Lower lobe of right lung (tissue), 2 donors: ENCODE data around the gene DPP10. TPM values are rescaled to one million over a fixed set of nuclear protein-coding genes. Genes with fewer than 3 reads are reported as not detected.

Experiments used
- ATAC-seq, 2 donors: fragments of 200-7000 bp; cut with Tn5 transposase; one replicate each; pipeline ENCODE4 v1.9.1; 2020 to 2022; ENCODE audit warnings: mild to moderate bottlenecking in 2 of 2, moderate library complexity in 2 of 2
- DNase-seq: peaks from one replicate; pipeline ENCODE4 v3.0.0-alpha.2; 2020
- H3K27ac ChIP-seq: fragments of 200-600 bp; one replicate; pipeline ENCODE4 v1.8.0; 2022
- H3K27me3 ChIP-seq: fragments of 200-600 bp; one replicate; pipeline ENCODE4 v1.8.0; 2022; ENCODE audit warnings: low read depth
- H3K36me3 ChIP-seq: fragments of 200-600 bp; one replicate; pipeline ENCODE4 v1.8.0; 2022; ENCODE audit warnings: mild to moderate bottlenecking
- H3K4me1 ChIP-seq: fragments of 200-600 bp; one replicate; pipeline ENCODE4 v1.8.0; 2022
- H3K4me3 ChIP-seq: fragments of 200-600 bp; one replicate; pipeline ENCODE4 v1.8.0; 2022; ENCODE audit warnings: mild to moderate bottlenecking
- H3K9me3 ChIP-seq: fragments of 200-600 bp; one replicate; pipeline ENCODE4 v1.8.0; 2022
- intact Hi-C: fragments of 100-400 bp; cut with DNase I; formaldehyde crosslinking; loops from one replicate; pipeline ENCODE4 v1.11.0; 2022
- total RNA-seq: library from RNA; stranded (reverse); fragmentation: NEBNext Ultra II Directional; extraction: Animal tissue kit (Norgen Biotek cat#: 25700); gene quantifications from one replicate; pipeline ENCODE4 v1.2.1, GENCODE V29; 2021
- TF ChIP-seq, protein P1 (sequence below): fragments of 200-600 bp; IDR thresholded peaks from one replicate; pipeline ENCODE4 v1.8.0; 2022; ENCODE audit warnings: antibody characterized with exemption, mild to moderate bottlenecking
- donor health status: DM: no; HTN: yes; CAD: no; lungs with severe emphysema.

The DPP10 gene
- total RNA-seq, 1 donor from 2014 or later = 0.80 TPM

DNA sequence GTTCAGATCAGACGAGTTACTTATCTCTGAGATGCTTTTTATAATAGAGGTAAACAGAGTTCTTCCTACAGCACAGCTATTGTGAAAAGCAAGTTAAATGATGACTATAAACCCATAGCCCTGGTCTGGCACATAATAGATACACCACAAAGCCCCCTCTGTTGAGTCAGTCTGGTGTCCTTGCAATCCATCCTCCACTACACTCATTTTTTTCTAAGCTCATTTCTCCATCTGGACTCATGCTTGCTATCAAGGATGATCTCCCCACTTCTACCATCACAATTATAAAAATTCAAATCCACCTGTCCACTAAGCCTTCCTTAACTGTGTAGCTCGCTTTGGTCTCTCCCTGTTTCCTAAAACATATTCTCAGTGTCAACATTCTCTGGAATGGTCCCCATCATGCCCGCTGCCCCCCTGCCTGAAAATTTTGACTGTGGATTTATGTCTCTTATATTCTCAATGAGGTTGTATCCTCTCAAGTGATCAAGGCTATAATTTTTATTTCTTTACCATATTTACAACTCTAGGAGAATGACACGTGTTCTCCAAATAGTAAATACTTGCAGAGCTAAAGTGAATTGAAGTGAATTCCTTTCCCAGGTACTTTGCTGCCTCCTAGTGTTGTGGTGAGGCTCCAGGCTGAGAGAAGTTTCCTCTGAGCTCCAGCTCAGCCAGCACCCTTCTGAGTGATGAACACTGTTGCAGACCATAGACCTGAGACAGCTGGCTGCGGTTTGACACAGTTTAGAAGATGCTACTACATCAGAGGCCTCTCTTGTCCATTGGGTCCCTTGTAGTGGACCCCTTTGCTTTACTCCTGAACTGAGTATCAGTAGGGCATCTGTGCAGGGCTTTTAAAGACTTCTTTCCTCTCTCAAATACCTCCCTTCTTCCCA lies 108.7 kb downstream of the DPP10 start:
- DNase-seq = no peak
- TF ChIP-seq, protein P1, sequence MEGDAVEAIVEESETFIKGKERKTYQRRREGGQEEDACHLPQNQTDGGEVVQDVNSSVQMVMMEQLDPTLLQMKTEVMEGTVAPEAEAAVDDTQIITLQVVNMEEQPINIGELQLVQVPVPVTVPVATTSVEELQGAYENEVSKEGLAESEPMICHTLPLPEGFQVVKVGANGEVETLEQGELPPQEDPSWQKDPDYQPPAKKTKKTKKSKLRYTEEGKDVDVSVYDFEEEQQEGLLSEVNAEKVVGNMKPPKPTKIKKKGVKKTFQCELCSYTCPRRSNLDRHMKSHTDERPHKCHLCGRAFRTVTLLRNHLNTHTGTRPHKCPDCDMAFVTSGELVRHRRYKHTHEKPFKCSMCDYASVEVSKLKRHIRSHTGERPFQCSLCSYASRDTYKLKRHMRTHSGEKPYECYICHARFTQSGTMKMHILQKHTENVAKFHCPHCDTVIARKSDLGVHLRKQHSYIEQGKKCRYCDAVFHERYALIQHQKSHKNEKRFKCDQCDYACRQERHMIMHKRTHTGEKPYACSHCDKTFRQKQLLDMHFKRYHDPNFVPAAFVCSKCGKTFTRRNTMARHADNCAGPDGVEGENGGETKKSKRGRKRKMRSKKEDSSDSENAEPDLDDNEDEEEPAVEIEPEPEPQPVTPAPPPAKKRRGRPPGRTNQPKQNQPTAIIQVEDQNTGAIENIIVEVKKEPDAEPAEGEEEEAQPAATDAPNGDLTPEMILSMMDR = peak; percentile 67
- H3K27me3 ChIP-seq = no peaks in the 10 kb centered on the region
- intact Hi-C loops = no loop called here
- H3K9me3 ChIP-seq = no peaks in the 10 kb centered on the region
- no peak overlapping the region for H3K4me3 ChIP-seq
- H3K4me1 ChIP-seq = no peaks in the 10 kb centered on the region
- no peaks in the 10 kb centered on the region for H3K36me3 ChIP-seq
- H3K27ac ChIP-seq = no peak overlapping the region
- peak; percentile 75 to 78 for ATAC-seq

DNA sequence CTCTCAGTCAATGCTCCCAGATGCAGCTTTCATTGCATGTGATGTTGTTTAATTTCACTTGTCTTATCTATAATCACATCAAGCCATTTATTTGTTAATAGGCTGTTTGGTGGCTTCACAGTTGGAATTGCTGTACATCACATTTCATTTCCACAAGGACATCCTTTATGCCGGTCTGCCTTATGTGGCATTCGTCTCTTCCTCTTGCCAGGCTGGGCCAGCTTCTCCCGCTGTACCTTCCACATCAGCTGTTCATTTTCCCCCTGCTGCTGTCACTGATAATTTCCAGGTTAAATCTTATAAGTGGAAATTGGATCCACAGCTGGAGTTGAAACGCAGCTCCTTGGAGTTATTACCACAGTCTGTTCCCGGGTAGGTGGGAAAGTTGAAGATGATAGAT lies 110.6 kb downstream of the DPP10 start:
- intact Hi-C loops = no loop called here
- Histone ChIP-seq H3K4me1 (no peaks in the 10 kb centered on the region), H3K4me3 (no peak overlapping the region), H3K27ac (no peak overlapping the region), H3K27me3 (no peaks in the 10 kb centered on the region), H3K36me3 (no peaks in the 10 kb centered on the region), H3K9me3 (no peaks in the 10 kb centered on the region)
- no peak for DNase-seq
- no peak for ATAC-seq
- TF ChIP-seq, protein P1 = no peak

DNA sequence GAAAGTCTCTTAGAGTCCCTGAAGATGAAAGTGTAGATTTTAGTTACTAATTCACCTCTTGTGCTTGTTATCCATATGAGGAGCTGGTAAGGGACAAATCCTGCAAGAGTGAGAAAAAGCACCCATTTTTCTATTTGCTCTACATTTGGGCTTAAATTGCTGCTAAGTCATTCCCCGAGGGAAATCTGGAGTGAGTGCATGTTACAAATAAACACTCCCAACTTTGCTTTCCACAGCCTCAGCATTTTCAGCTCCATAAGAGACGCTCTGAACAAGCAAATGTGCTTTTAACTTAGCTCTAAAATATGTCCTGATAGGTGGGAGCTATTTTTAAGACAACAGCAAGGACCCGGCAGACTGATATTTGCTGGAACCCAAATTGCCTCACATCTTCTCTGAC lies 126.7 kb downstream of the DPP10 start:
- no peak for ATAC-seq
- intact Hi-C loops = no loop called here
- TF ChIP-seq, protein P1 = no peak

DNA sequence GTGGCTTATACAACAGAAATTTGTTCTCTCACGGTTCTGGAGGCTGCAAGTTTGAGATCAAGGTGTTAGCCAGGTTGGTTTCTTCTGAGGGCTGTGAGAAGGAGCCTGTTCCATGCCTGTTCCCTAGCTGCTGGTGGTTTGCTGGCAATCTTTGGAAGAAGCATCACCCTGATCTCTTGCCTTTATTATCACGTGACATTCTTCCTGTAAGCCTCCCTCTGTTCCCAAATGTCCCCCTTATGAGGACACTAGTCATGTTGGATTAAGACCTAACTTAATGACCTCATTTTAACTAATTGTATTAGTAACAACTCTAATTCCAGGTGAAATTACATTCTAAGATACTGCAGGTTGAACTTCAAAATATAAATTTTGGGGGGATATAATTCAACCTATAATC lies 135.2 kb downstream of the DPP10 start:
- H3K27ac ChIP-seq = no peak overlapping the region
- no peak overlapping the region for H3K4me3 ChIP-seq
- no peak for DNase-seq
- H3K4me1 ChIP-seq = no peaks in the 10 kb centered on the region
- H3K27me3 ChIP-seq = no peaks in the 10 kb centered on the region
- intact Hi-C loops = no loop called here
- no peaks in the 10 kb centered on the region for H3K9me3 ChIP-seq
- H3K36me3 ChIP-seq = no peaks in the 10 kb centered on the region
- ATAC-seq = no peak
- TF ChIP-seq, protein P1 = no peak

More for the DNA sequence above, 126.7 kb downstream of the DPP10 start:
- Histone ChIP-seq H3K9me3 (no peaks in the 10 kb centered on the region), H3K4me1 (no peaks in the 10 kb centered on the region), H3K27ac (no peak overlapping the region), H3K4me3 (no peak overlapping the region), H3K36me3 (no peaks in the 10 kb centered on the region), H3K27me3 (no peaks in the 10 kb centered on the region)
- no peak for DNase-seq

DNA sequence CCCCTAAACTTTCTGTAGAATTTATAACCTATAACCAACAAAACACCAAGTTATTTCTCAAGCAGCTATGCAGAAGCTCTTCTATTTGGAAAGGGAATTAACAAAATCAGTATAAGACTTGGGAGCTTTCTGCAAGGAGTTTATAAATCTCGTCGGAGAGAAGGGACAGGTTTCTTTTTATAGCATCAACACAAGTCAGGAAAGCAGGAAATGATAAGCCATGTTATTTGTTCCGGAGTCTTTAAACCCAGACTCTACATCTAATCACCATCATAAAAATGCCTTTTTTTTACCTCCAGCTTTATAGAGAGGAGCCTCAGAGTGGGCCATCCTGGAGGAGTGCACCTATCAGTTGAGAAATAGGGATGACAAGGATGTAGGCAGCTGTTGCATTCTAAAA lies 137.1 kb downstream of the DPP10 start:
- TF ChIP-seq, protein P1 = no peak
- Histone ChIP-seq H3K36me3 (no peaks in the 10 kb centered on the region), H3K27me3 (no peaks in the 10 kb centered on the region), H3K27ac (no peak overlapping the region), H3K4me1 (no peaks in the 10 kb centered on the region), H3K4me3 (no peak overlapping the region), H3K9me3 (no peaks in the 10 kb centered on the region)
- ATAC-seq (no peak), DNase-seq (no peak)
- intact Hi-C loops = no loop called here
